HG02759 (cell line): ENCODE data around the gene DNAAF1.
"Not testable (repeated sequence)": the region's sequence is repeated elsewhere in the genome, so short reads cannot be mapped to it uniquely, and the experiment has no call there.

Experiments used
- ATAC-seq: cut with Tn5 transposase; IDR thresholded peaks from one replicate; pipeline ENCODE4 v1.9.1; 2021; ENCODE audit warnings: mild to moderate bottlenecking, moderate library complexity; ENCODE audit not compliant: unreplicated experiment

The DNAAF1 gene

GRCh38 chr16:84205123-84205522 is 60.0 kb downstream of the DNAAF1 start:
- not testable (repeated sequence) for ATAC-seq

GRCh38 chr16:84205976-84206691 is 61.0 kb downstream of the DNAAF1 start:
- no peak for ATAC-seq

- ATAC-seq: no peak
These were observed 62.1 kb downstream of the DNAAF1 start for GRCh38 chr16:84207251-84207650.

GRCh38 chr16:84207879-84208278 is 62.8 kb downstream of the DNAAF1 start:
- no peak for ATAC-seq

- no peak for ATAC-seq
These were observed 64.9 kb downstream of the DNAAF1 start for GRCh38 chr16:84209989-84210388.

- ATAC-seq: no peak
These were observed 67.0 kb downstream of the DNAAF1 start for GRCh38 chr16:84212154-84212553.

GRCh38 chr16:84212631-84213030 is 67.5 kb downstream of the DNAAF1 start:
- no peak for ATAC-seq

- ATAC-seq: no peak
These were observed 69.5 kb downstream of the DNAAF1 start for GRCh38 chr16:84214451-84215066.

GRCh38 chr16:84215531-84215930 is 70.4 kb downstream of the DNAAF1 start:
- ATAC-seq: no peak

GRCh38 chr16:84216144-84216543 is 71.0 kb downstream of the DNAAF1 start:
- not testable (repeated sequence) for ATAC-seq

- no peak for ATAC-seq
These were observed 73.2 kb downstream of the DNAAF1 start for GRCh38 chr16:84218176-84218823.

- ATAC-seq: no peak
These were observed 73.8 kb downstream of the DNAAF1 start for GRCh38 chr16:84218956-84219355.

GRCh38 chr16:84220851-84221250 is 75.7 kb downstream of the DNAAF1 start:
- ATAC-seq: no peak

GRCh38 chr16:84223456-84223855 is 78.3 kb downstream of the DNAAF1 start:
- ATAC-seq: no peak

- no peak for ATAC-seq
These were observed 79.4 kb downstream of the DNAAF1 start for GRCh38 chr16:84224554-84224953.

- no peak for ATAC-seq
These were observed 80.0 kb downstream of the DNAAF1 start for GRCh38 chr16:84225126-84225525.

- ATAC-seq: no peak
These were observed 80.5 kb downstream of the DNAAF1 start for GRCh38 chr16:84225571-84225970.

GRCh38 chr16:84226026-84226425 is 80.9 kb downstream of the DNAAF1 start:
- no peak for ATAC-seq
